ENCODE data around the gene TTC28. TPM values are rescaled to one million over a fixed set of nuclear protein-coding genes. Genes with fewer than 3 reads are reported as not detected.

TTC28 gene
- total RNA-seq, 1 experiment from 2014 or later, result not detected

- Mint-ChIP-seq H3K36me3 (ENCODE audit: insufficient read depth, unreplicated experiment) (peaks cover 6% of the 10 kb centered on the region), H3K4me3 (ENCODE audit: unreplicated experiment) (no peak overlapping the region), H3K4me1 (ENCODE audit: insufficient read depth, unreplicated experiment) (peaks cover 6% of the 10 kb centered on the region), H3K9me3 (ENCODE audit: unreplicated experiment) (no peaks in the 10 kb centered on the region), H3K27ac (ENCODE audit: low read depth, unreplicated experiment) (no peak overlapping the region), H3K27me3 (ENCODE audit: insufficient read depth, unreplicated experiment) (peaks cover 69% of the 10 kb centered on the region)
- TF ChIP-seq, protein P1, sequence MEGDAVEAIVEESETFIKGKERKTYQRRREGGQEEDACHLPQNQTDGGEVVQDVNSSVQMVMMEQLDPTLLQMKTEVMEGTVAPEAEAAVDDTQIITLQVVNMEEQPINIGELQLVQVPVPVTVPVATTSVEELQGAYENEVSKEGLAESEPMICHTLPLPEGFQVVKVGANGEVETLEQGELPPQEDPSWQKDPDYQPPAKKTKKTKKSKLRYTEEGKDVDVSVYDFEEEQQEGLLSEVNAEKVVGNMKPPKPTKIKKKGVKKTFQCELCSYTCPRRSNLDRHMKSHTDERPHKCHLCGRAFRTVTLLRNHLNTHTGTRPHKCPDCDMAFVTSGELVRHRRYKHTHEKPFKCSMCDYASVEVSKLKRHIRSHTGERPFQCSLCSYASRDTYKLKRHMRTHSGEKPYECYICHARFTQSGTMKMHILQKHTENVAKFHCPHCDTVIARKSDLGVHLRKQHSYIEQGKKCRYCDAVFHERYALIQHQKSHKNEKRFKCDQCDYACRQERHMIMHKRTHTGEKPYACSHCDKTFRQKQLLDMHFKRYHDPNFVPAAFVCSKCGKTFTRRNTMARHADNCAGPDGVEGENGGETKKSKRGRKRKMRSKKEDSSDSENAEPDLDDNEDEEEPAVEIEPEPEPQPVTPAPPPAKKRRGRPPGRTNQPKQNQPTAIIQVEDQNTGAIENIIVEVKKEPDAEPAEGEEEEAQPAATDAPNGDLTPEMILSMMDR (IDR thresholded peaks at IDR 0.05; ENCODE audit: unreplicated experiment), result no peak
- POLR2A ChIA-PET, result no interaction called here
- CTCF ChIA-PET, result interaction anchor here (0.7 kb wide), 1 partner anchor 583 kb away, joined by 3 read pairs; no protein-coding TSS in a partner anchor
- intact Hi-C loops (cut with micrococcal nuclease), result no loop called here
- BruUV-seq (replicated peaks), result no TSS peak
- DNase-seq (ENCODE audit: unreplicated experiment), result no peak
Observed at GRCh38 chr22:28246397-28246796, 433.2 kb downstream of the TTC28 start.

DNA sequence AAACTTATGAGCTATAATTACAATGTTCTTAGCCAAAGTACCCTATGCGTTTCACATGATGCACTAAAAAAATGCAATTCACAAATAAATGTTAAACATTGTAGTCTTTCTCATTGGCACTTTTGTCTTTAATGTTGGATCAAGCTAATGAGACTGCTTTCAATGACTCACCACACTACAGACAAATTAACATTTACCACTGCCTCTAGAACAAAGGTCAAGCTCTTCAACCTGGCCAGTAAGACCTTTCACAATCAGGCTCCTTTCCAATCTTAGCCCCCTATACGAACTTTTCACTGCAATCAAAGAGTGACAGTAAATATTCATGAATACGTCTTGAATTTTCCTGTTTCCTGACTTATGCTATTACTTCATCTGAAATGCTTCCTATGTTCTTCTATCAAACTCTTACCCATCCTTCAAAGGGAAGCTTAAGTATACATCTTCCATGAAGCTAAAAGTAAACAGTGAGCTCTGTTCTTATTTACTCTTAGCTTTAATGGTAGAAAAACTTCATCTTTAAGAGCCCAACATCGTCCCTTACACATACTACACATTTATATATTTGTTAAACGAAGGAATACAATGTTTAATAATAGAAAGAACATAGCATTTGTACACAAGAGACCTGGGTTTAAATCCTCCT is 433.9 kb downstream of the TTC28 start:
- Mint-ChIP-seq H3K4me3 (ENCODE audit: unreplicated experiment) (no peak overlapping the region), H3K27me3 (ENCODE audit: insufficient read depth, unreplicated experiment) (peaks cover 69% of the 10 kb centered on the region), H3K36me3 (ENCODE audit: insufficient read depth, unreplicated experiment) (peaks cover 6% of the 10 kb centered on the region), H3K27ac (ENCODE audit: low read depth, unreplicated experiment) (no peak overlapping the region), H3K4me1 (ENCODE audit: insufficient read depth, unreplicated experiment) (peaks cover 6% of the 10 kb centered on the region), H3K9me3 (ENCODE audit: unreplicated experiment) (no peaks in the 10 kb centered on the region)
- POLR2A ChIA-PET, result no interaction called here
- no peak for DNase-seq (ENCODE audit: unreplicated experiment)
- CTCF ChIA-PET, result interaction anchor here (0.7 kb wide), 1 partner anchor 584 kb away, joined by 3 read pairs; no protein-coding TSS in a partner anchor
- intact Hi-C loops (cut with micrococcal nuclease), result no loop called here
- TF ChIP-seq, protein P1 (IDR thresholded peaks at IDR 0.05; ENCODE audit: unreplicated experiment), result no peak
- BruUV-seq (replicated peaks), result no TSS peak

GRCh38 chr22:28244757-28245156 is 434.9 kb downstream of the TTC28 start:
- Mint-ChIP-seq H3K27me3 (ENCODE audit: insufficient read depth, unreplicated experiment) (peaks cover 75% of the 10 kb centered on the region), H3K27ac (ENCODE audit: low read depth, unreplicated experiment) (no peak overlapping the region), H3K9me3 (ENCODE audit: unreplicated experiment) (no peaks in the 10 kb centered on the region), H3K36me3 (ENCODE audit: insufficient read depth, unreplicated experiment) (peaks cover 6% of the 10 kb centered on the region), H3K4me3 (ENCODE audit: unreplicated experiment) (no peak overlapping the region), H3K4me1 (ENCODE audit: insufficient read depth, unreplicated experiment) (peaks cover 6% of the 10 kb centered on the region)
- BruUV-seq (replicated peaks), result no TSS peak
- no peak for DNase-seq (ENCODE audit: unreplicated experiment)
- TF ChIP-seq, protein P1 (IDR thresholded peaks at IDR 0.05; ENCODE audit: unreplicated experiment), result no peak
- CTCF ChIA-PET, result interaction anchor here (0.7 kb wide), 1 partner anchor 54 kb away, joined by 3 read pairs; no protein-coding TSS in a partner anchor
- intact Hi-C loops (cut with micrococcal nuclease), result no loop called here
- POLR2A ChIA-PET, result interaction anchor here (0.7 kb wide), 1 partner anchor 33 kb away, joined by 3 read pairs; no protein-coding TSS in a partner anchor

GRCh38 chr22:28243539-28243938 is 436.1 kb downstream of the TTC28 start:
- Mint-ChIP-seq H3K9me3 (ENCODE audit: unreplicated experiment) (no peaks in the 10 kb centered on the region), H3K36me3 (ENCODE audit: insufficient read depth, unreplicated experiment) (peaks cover 6% of the 10 kb centered on the region), H3K27ac (ENCODE audit: low read depth, unreplicated experiment) (no peak overlapping the region), H3K27me3 (ENCODE audit: insufficient read depth, unreplicated experiment) (peaks cover 87% of the 10 kb centered on the region), H3K4me3 (ENCODE audit: unreplicated experiment) (no peak overlapping the region), H3K4me1 (ENCODE audit: insufficient read depth, unreplicated experiment) (peaks cover 6% of the 10 kb centered on the region)
- CTCF ChIA-PET, result interaction anchor here (1.2 kb wide), 1 partner anchor 10 kb away, joined by 3 read pairs; no protein-coding TSS in a partner anchor
- TF ChIP-seq, protein P1 (IDR thresholded peaks at IDR 0.05; ENCODE audit: unreplicated experiment), result no peak
- intact Hi-C loops (cut with micrococcal nuclease), result no loop called here
- BruUV-seq (replicated peaks), result no TSS peak
- POLR2A ChIA-PET, result no interaction called here
- DNase-seq (ENCODE audit: unreplicated experiment), result no peak
